HG02852 (cell line): Measurements from ENCODE around the gene SRSF12.
"Not testable (repeated sequence)": the region's sequence is repeated elsewhere in the genome, so short reads cannot be mapped to it uniquely, and the experiment has no call there.

ENCODE experiments used
- ATAC-seq: cut with Tn5 transposase; IDR thresholded peaks from one replicate; pipeline ENCODE4 v1.9.1; 2021; ENCODE audit warnings: mild to moderate bottlenecking, moderate library complexity; ENCODE audit not compliant: unreplicated experiment

SRSF12 gene

GRCh38 chr6:89073840-89074239 lies 44.0 kb downstream of the SRSF12 start:
- no peak for ATAC-seq

DNA sequence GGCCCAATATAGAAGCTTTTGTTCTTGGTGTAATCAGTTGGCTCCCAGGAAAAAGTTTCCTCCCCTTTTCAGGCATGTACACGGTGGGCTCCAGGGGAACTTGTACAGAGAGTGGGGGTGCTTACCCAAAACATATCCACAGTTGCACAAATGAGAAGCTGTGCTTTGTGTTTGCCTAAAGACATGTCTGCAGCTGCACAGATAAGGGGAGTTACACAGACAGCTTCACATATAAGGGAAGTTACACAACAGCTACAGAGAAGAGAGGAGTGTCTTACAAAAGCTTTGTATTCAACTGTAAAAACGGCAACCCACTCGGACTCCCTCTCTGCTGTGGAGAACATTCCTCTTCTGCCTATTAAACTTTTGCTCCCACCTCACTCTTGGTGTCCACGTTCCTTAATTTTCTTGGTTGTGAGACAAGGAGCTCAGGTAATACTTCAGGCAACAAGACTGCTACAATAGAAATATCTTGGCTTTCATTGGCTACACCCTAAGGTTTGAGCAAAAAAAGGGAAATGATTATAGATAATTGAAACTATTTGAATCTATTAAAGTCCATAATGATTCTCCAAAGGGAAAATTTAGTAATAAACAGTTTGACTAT lies 44.8 kb downstream of the SRSF12 start:
- no peak for ATAC-seq

- no peak for ATAC-seq
These were observed 46.8 kb downstream of the SRSF12 start for GRCh38 chr6:89071036-89071435.

- ATAC-seq = no peak
These were observed 48.2 kb downstream of the SRSF12 start for GRCh38 chr6:89069536-89070163.

DNA sequence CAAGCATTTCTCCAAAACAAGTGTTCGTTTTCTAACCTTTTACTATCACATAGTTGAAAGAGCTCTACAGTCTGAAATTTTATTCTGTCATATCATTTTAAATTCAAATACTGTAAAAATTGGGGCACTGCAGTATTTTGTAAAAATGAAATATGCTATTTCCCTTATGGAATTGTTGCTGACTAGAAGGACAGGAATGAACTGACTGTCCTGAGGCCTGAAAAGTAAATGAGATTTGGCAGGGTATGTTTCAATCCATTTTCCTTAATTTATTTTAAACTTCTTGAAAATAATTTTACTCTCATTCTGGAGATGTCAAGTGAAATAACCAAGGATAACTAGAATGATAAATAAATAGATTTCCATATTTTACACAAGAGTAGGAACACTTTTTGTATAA lies 49.2 kb downstream of the SRSF12 start:
- ATAC-seq = no peak

- ATAC-seq = no peak
These were observed 50.1 kb downstream of the SRSF12 start for GRCh38 chr6:89067796-89068195.

GRCh38 chr6:89066940-89067646 lies 50.8 kb downstream of the SRSF12 start:
- ATAC-seq = no peak

DNA sequence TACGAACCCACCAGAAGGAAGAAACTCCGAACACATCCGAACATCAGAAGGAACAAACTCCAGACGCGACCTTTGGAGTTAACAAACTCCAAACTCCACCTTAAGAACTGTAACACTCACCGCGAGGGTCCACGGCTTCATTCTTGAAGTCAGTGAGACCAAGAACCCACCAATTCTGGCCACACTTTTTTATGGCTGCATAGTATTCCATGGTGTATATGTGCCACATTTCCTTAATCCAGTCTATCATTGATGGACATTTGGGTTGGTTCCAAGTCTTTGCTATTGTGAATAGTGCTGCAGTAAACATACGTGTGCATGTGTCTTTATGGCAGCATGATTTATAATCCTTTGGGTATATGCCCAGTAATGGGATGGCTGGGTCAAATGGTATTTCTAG lies 51.8 kb downstream of the SRSF12 start:
- ATAC-seq = not testable (repeated sequence)

- ATAC-seq = not testable (repeated sequence)
These were observed 52.9 kb downstream of the SRSF12 start for GRCh38 chr6:89064931-89065330.

- no peak for ATAC-seq
These were observed 54.0 kb downstream of the SRSF12 start for GRCh38 chr6:89063881-89064280.

DNA sequence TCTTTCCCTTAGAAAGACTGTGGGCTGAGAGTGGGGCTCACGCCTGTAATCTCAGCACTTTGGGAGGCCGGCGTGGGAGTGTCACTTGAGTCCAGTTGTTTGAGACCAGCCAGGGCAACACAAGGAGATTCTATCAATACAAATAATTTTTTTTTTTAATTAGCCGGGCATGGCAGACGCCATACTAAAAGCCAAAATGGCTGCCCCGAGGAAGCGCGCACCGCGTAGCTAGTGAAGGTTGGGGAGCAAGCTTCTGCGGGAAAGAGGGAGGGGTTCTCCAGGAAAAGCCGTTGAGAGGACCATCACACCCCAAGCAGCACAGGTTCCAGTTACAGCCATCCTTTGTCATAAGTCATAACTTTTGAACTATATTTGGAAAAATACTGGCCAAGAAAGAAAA lies 58.6 kb downstream of the SRSF12 start:
- no peak for ATAC-seq

DNA sequence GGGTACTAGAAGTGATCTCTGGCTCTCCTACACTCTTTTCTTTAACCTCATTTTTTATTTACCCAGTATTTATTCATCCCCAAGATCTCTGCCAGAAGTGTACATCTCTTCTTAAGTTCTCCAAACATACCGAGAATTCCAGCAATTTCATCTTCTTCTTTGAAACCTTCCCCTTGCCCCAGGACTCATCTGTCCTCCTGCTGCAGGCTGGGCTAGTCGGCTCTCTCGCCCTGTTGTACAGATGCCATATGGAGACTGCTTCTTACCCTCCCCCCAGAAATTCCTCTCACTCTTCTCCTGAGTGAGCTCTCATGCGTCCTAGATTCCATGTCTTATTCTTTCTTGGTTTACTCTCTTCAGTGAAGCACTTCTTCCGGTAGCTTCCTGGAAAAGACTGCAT lies 59.2 kb downstream of the SRSF12 start:
- no peak for ATAC-seq

GRCh38 chr6:89057759-89058158 lies 60.1 kb downstream of the SRSF12 start:
- ATAC-seq = no peak

DNA sequence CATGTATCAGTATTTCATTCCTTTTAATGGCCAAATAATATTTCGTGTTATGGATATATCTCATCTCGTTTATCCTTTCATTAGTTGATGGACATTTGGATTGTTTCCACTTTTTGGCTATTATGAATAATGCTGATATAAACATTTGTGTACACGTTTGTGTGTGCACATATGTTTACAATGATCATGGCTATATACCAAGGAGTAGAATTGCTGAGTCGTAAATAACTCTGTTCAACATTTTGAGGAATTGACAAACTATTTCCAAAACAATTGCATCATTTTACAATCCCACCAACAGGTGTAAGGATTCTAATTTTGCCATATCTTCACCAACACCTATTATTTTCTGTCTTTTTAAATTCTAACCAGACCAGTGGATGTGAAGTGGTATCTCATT lies 63.7 kb downstream of the SRSF12 start:
- no peak for ATAC-seq

DNA sequence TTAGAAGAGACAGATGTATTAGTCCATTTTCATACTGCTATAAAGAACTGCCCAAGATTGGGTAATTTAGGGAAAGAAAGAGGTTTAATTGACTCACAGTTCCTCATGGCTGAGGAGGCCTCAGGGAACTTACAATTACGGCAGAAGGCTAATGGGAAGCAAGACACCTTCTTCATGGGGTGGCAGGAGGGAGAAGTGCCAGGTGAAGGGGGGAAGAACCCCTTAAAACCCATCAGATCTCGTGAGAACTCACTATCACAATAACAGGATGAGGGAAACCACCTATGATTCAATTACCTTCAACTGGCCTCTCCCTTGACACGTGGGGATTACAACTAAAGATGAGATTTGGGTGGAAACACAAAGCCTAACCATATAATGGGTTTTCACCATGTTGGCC lies 66.2 kb downstream of the SRSF12 start:
- ATAC-seq = no peak

- no peak for ATAC-seq
These were observed 67.2 kb downstream of the SRSF12 start for GRCh38 chr6:89050697-89051096.

- ATAC-seq = no peak
These were observed 67.7 kb downstream of the SRSF12 start for GRCh38 chr6:89050155-89050554.

GRCh38 chr6:89048985-89049384 lies 68.9 kb downstream of the SRSF12 start:
- no peak for ATAC-seq

GRCh38 chr6:89048288-89048923 lies 69.5 kb downstream of the SRSF12 start:
- no peak for ATAC-seq

- ATAC-seq = no peak
These were observed 70.4 kb downstream of the SRSF12 start for GRCh38 chr6:89047473-89047872.
